NCI-H526 (cell line): ENCODE data around the gene CMYA5.
A peak's percentile ranks its signal among the peaks of the same experiment; 100 is the strongest.

Experiments
- DNase-seq, 2 experiments: peaks; one replicate each; lab custom pipeline; 2025; lab: John Stamatoyannopoulos, UW

Gene CMYA5

GRCh38 chr5:79793722-79794121 is 104.1 kb downstream of the CMYA5 start:
- DNase-seq, result no peak

DNA sequence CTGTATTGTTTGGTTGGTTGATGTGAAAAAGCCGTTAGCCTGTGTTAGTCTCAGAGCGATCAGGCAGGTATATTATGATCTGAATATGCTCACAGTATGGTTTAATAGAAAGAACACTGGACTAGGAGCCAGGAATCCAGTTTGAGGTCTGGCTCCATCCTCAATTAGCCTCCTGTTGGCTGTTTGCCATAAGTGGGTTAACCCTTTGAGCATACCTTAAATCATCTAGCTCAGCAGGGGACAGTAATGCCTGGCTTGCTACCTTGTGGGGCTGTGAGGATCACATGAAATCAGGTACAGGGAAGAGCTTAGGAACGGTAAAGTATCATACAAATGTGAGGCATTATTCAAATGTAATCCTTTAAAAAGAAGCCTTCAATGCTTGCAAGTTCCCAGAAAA is 104.7 kb downstream of the CMYA5 start:
- DNase-seq, result peak in 1 of 2 experiments; percentile 7

DNA sequence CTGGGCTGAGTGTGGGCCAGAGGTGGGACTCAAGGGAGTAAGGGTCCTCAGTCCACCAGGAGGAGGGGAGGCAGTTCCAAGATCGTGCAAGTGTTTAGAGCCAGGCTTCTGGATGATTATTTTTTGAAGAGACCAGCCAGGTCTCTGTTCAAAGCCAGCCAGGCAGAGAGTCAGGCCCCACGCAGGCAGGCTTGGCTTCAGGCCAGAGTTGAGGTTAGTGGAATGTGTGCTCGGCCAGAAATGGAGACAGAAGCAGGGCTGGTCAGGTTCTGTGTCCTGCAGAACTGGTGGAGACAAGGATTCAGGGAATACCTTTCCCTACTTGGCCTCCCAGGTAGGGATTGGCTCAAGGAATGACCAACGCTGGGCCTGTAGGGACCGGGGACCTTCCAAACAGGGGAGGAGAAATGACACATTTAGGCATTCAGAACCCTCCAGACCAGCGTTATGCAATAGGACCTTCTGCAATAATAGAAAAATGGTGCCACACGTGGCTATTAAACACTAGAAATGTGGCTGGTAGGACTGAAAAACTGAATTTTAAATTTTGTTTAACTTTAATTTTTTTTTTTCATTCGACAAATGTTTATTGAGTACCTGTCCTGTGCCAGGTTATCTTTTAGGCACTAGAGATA is 106.2 kb downstream of the CMYA5 start:
- no peak for DNase-seq

DNA sequence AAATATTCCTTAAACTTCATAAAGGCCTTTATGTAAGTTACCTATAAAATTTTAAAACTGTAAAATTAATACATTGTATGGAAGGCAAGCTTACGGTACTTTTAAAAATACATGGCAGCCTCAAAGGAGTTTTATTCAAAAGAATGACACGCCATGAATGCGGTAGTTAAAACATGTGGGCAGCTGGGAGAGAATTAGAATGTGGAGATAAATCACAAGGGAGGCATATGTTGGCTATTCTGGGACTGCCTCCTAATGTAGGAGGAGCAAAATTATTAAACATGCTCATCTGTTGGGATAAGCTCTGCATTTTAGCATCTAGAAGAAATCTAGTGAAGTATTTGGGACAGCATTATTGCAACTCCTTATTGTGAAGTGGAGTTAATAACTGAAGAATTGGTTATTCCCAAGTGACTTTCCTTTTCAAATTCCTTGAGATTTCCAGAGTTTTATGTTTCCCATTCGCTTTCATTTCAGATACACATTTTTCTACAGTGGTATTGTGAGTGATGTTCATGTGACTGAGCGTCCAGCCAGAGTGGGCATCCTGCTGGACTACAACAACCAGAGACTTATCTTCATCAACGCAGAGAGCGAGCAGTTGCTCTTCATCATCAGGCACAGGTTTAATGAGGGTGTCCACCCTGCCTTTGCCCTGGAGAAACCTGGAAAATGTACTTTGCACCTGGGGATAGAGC is 109.4 kb downstream of the CMYA5 start:
- DNase-seq, result no peak

DNA sequence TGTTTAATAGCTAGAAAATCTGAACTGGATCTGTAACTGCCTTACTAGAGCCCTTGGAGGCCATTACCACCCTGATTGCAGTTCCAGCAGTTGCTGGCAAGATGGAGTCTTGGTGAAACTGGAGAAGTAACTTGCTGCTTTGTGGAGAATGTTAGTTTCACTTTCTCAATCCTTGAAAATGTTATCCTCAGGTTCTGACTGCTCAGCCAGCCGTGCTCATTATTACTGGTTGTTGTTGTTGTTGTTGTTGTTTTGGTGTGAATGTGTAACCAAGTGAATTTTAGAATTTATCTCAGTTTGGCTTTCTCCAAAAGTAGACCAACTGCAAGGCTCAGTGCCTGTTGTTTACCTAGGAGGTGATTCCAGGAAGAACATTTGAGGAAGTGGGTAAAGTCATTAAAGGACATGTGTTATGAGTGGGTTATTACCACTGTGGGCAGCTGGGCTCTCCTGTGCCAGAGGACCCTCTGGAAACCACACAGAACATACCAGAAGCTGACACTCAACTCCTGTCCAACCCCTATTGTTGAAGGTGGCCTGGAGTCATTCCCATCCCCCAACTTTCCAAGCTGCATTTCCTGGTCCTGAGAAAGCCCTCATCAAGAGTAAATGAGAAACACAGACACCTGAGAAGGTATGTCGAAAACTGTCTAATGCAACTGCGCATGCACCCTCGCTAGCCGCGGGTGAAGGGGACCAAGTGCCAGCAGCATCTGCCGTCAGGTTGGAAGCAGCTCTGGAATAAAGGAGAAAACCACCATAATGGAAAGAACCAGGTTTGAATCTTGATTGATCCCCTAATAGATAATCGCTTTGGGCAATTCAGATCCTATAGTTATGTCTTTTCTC is 111.6 kb downstream of the CMYA5 start:
- DNase-seq, result no peak

DNA sequence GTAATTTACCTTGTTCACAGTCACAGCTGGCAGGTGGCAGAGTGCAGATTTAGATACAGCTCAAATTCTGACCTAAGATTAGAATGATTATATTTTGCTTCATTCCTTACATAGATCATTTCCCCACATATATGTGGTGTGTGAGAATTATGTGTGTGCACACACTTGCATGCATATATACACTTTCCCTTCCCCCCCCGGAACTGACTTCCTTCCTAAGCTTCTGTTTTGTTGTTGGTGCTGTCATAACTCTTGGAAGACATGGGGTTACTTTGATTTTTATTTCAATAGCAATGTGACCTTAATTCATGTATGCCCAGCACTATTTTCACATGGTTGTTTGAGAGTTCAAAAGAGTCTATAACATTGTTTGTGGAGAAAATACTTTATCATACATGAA is 112.8 kb downstream of the CMYA5 start:
- DNase-seq, result no peak

DNA sequence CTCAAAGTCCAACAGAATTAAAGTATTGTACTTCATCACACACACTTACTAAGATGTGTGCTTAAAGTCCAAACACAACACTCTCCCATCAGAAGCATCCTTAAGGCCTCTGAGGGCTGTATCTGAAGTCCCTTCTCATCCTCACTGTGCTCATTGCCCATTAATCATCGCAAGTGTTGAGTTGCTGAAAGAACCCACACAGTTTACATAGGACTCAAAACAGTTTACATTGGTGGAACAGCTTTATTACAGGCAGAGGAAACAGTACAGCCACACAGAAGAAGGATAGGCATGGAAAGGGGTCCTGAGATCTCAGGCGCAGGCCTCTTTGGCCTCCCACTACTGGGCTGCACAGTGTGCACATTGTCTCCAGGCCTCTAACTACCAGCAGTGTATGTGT is 113.4 kb downstream of the CMYA5 start:
- DNase-seq, result no peak

- DNase-seq, result no peak
These were observed 117.1 kb downstream of the CMYA5 start for GRCh38 chr5:79806741-79807140.

GRCh38 chr5:79809743-79810142 is 120.1 kb downstream of the CMYA5 start:
- no peak for DNase-seq

DNA sequence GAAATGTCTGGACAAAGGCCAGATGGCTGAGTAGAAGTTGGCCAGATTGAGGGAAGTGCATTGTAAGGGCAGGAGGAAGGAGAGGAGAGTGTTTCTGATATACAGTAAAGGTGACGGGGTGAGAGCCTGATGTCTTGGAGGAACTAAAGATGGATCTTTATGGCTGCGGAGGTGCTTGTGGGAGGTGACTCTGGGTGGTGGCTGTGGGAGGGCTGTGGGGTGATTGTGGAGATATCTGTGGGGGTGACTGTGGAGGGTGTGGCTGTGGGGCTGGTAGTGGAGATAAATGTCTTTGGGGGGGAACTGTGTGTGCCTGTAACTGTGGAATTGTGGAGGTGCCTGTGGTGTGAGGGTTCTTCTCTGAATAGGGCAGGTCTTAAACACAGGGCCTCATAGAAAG is 121.4 kb downstream of the CMYA5 start:
- no peak for DNase-seq

DNA sequence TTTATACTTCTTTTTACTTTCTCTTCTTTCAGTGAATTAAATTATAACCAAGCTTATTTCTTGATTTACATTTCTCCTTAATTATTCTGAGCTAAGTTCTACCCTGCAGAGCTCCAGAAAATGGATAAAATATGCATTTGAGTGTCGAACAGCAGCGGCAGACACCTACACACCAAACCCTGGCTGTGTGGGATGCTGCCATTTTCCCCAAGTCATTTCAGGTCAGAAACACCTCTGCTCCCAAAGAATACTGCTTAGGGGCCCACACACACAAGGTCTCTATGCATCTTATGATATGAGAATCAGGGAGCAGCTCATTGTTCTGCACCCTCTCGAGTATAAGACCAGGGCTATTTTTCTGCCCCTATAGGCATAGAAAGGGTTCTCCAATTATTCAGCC is 122.3 kb downstream of the CMYA5 start:
- no peak for DNase-seq

DNA sequence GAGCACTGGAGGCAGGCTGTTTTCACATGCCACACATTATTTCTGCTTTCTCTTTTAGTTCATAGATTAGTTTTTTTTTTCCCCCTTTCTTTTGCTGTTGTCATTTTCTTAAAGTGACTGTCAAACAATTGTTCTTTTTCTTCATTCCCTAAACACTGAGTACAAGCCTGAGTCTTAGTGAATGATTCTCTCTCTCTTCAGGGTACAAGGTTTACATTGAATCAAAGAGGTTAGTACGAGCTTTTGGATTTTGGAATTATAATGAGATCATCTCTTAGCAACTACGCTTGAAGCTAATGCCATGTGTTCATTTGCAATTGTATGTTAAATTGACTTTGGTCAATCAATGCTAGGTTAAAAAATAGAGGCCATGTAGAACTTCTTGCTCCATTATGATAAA is 125.1 kb downstream of the CMYA5 start:
- no peak for DNase-seq

DNA sequence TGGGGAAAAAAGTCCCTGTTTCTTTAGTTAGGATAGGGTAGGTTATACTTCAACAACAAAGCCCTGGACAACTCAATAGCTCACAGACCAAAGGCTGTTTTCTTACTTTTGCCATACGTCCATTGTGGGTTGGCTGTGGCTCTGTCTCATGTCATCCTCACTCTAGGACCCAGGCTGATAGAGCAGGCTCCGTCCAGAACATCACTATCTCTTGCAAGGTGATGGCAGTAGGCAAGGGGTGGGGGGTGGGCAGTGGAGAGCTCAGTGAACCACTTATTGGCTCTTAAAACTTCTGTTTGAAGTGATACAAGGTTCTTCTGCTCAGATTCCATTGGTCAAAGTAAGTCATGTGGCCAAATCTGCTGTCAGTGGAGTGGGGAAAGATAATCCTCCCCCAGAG is 126.4 kb downstream of the CMYA5 start:
- no peak for DNase-seq

DNA sequence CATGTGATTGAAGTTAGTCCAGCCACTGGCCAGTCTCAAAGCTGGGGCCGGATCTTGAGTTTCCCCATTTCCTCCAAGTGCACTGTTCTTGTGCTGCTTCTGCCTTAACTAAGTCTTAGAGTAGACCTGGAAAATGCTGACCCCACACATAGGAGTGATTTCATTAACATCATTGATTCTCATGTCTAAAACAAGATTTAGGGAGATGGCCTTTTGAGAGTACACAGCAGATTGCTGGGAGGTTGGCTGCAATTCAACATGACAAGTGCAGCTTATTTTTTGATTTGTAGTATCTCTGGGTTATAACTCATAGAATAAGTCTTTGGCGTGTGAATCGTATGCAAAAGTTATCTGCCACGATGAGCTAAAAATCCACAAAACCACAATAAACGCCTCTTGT is 131.0 kb downstream of the CMYA5 start:
- no peak for DNase-seq

GRCh38 chr5:79824444-79824843 is 134.8 kb downstream of the CMYA5 start:
- DNase-seq, result no peak

DNA sequence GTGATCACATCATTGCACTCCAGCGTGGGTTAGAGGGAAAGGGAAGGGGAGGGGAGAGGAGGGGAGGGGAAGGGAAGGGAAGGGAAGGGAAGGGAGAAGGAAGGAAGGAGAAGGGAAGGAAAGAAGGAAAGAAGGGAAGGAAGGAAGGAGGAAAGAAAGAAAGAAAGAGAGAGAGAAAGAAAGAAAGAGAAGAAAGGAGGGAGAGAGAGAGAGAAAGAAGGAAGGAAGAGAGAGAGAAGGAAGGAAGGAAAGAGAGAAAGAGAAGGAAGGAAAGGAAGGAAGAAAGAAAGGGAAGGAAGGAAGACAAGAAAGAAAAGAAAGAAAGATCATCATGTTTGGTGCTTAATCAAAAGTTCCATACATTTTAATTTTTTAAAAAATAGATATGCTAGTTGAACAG is 136.2 kb downstream of the CMYA5 start:
- no peak for DNase-seq

DNA sequence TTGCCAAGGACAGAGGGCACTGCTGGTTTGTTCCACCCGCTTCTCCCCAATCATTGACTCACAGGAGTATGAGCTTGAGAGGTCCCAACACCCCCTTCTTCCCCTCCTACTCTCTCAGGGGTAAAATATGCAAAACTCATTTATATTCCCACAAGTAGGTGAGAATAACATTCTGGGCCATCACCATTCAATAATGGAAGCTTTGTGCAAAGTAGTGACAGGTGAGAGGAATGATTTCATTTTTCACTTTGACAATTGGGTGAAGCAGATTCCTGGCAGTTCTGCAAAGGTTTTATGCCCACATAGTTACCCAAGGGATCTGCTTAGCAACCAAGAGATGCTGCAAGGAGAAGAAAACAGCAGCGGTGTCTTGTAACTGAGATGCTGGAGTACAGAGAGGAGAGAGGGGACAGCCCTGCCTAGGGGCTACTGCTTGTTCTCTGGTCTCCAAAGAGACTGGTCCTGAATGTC is 137.6 kb downstream of the CMYA5 start:
- no peak for DNase-seq

DNA sequence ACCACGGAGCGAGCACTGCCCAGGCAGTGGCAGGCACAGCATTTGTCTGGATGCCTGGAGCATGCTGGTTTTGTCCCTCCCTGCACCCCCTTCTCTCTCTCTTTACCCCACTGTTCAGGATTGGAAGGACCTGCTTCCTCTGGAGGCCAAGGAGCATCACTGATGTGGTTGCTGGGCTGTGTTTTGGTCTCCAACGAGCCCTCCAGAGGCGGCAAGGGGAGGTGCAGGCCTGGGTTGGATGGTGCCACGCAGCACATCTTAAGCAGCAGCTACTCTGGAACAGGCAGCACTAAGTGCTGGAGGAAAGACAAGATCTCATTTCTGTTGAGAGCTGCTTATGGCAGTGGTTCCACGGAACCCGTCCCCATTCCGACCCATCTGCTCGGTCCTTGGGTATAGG is 139.6 kb downstream of the CMYA5 start:
- DNase-seq, result peak in 1 of 2 experiments; percentile 2

GRCh38 chr5:79831381-79832309 is 142.0 kb downstream of the CMYA5 start:
- no peak for DNase-seq

GRCh38 chr5:79832911-79833310 is 143.3 kb downstream of the CMYA5 start:
- DNase-seq, result no peak

GRCh38 chr5:79834098-79834753 is 144.6 kb downstream of the CMYA5 start:
- no peak for DNase-seq
